RKO (cell line): ENCODE data around the gene SLAIN1.
A peak's percentile ranks its signal among the peaks of the same experiment; 100 is the strongest.

Experiments
- DNase-seq: peaks from one replicate; pipeline ENCODE4 v3.0.0-alpha.2; 2016; ENCODE audit warnings: low spot score

Gene SLAIN1

GRCh38 chr13:77751513-77752456 is 54.3 kb downstream of the SLAIN1 start:
- DNase-seq, result peak; percentile 50

DNA sequence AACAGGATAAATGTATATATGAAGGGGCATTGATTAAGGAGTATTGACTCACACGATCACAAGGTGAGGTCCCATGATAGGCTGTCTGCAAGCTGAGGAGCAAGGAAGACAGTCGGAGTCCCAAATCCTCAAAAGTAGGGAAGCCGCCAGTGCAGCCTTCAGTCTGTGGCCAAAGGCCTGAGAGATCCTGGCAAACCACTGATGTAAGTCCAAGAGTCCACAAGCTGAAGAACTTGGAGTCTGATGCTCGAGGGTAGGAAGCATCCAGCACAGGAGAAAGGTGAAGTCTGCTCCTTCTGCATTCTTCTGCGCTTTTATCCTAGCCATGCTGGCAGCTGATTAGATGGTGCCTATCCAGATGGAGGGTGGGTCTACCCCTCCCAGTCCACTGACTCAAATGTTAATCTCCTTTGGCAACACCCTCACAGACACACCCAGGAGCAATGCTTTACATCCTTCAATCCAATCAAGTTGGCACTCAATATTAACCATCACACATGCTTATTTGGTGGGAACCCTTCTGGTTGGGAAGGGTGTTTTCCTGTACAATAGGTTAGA is 55.1 kb downstream of the SLAIN1 start:
- DNase-seq, result no peak

GRCh38 chr13:77760893-77761292 is 63.4 kb downstream of the SLAIN1 start:
- no peak for DNase-seq

DNA sequence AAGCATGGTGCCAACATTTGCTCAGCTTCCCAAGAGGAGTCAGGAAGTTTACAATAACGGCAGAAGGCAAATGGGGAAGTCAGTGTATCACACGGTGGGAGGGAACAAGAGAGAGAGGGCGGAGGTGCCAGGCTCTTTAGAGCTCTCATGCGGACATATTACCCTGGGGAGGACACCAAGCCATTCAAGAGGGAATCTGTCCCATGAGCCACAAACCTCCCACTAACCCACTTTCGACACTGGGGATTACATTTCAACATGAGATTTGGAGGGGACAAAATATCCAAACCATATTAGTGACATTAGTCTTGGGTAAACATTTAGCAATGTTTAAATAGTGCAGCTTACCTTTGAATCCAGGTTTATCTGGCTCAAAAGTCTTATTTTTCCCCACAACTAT is 69.9 kb downstream of the SLAIN1 start:
- DNase-seq, result no peak

DNA sequence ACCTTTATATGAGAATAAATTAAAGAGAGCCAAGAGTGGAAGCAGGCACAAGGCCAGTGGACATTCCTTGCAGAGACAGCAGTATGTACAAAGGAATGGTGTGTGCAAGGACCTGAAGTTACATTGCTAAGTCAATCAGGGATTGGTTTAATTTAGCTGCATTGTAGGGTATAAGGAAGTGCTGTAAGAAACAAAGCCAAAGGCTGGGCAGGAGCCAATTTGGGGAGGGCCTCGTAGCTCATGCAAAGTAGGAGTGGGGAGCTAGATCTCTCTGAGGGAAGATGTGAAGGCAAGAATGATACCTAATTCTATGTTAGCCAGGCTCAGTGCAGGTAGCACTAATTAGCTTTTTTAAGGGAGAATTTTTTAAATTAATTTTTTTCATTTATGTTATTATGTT is 76.7 kb downstream of the SLAIN1 start:
- DNase-seq, result no peak

- DNase-seq, result no peak
These were observed 79.2 kb downstream of the SLAIN1 start for GRCh38 chr13:77776704-77777103.

DNA sequence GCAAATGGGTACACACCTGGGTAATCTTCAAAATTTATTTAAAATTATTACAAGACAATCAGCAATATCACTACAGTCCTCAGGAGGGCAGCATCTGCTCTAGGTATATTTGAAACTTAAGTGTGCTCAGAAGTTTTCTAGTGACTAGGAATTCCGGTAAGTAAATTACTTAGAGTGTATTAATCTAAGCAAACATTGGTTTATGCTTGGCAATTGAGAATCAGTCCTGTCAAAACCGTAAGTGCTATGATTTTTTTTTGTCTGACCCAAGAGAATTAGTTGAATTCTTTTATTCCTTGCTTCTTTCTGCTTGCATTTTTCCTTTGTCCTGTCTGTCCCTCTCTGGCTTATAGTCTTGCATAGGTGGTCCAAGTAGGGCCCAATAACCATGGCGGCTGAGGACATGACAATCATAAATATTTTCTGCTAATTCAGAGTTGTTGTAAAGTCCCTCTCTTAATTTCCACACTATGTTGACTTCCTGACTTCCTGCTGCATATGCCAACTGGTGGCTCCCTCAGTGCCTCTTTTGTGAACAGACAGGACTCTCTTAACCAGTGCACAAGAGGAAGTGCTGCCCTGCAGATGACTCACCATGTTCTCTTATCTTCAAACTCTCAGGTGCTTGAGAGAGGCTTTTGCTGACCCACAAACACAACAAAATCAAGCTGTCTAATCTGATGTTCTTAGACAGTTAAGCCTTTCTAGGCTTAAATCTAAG is 82.2 kb downstream of the SLAIN1 start:
- DNase-seq, result peak; percentile 73

DNA sequence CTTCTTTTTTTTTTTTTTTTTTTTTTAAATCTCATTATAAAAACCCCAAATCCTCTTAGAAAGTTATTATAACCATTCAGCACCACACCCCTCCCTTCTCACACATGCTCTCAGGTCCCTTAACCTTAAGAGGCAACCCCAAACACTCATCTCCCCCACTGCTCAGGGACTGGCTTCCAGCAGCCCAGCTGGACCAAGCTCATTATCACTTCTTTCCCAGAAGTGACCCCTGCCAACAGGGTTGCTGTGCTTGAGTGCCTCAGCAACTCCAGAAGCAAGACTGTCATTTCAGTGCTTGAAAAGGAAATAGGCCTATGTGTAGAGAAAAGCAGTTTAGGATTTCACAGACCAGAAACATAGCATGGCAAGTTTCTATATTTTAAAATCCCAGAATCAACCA is 84.3 kb downstream of the SLAIN1 start:
- no peak for DNase-seq

DNA sequence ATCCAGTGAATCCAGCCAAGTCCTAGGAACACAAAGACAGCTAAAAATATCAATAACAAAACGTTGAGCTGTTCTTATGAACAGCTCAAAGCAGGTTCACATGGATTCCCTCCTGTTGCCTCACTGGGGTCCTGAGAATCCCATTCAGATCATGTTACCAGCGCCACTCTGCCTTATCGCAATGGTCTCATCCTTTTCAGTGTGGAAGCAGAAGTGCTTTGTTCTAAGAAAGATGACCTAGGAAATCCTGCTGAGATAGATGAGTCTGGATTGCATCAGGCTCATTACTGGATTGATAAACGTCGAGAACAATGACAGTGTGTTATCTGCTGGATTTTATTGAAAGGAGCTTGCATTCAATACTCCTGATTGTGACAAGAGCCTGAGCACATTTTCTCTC is 87.0 kb downstream of the SLAIN1 start:
- DNase-seq, result no peak

- no peak for DNase-seq
These were observed 89.3 kb downstream of the SLAIN1 start for GRCh38 chr13:77786695-77787287.

GRCh38 chr13:77789376-77789775 is 91.9 kb downstream of the SLAIN1 start:
- no peak for DNase-seq

DNA sequence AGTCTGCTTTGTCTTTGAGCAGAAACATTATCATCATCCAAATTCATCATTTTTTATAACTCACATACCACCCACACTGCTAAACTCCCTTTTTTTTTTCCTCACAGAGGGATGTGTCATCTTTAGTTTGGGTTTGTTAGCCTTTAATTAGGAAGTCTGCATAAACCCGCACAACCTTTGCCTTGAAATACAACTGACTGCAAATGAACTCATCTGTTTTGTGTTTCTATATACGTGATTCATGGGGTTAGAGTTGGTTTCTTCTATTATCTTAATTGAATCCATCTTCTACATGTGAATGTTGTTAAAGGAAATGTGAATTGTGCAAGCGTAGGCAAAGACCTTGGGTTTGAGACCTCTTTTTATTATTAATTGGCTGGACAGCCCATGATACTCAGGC is 102.7 kb downstream of the SLAIN1 start:
- no peak for DNase-seq

DNA sequence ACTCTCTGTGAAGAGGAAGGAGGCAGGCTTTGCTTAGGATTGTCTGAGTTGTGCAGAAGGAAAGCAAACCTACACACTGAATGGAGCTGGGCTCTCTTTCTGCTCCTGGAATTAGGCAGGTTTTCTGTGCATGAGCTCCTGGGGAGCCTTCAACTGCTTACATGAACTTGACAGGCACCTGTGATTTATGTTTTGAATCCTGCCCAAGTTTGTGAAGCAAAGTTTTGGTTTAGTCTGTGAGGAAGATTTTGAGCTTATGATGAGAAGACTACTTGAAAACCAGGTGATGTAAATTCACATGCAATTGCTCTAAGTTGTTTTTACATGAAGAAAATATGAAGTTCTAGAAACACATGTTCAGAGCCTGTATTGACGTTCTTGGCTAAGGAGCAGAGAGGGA is 109.0 kb downstream of the SLAIN1 start:
- no peak for DNase-seq

GRCh38 chr13:77807431-77808135 is 110.1 kb downstream of the SLAIN1 start:
- DNase-seq, result no peak

DNA sequence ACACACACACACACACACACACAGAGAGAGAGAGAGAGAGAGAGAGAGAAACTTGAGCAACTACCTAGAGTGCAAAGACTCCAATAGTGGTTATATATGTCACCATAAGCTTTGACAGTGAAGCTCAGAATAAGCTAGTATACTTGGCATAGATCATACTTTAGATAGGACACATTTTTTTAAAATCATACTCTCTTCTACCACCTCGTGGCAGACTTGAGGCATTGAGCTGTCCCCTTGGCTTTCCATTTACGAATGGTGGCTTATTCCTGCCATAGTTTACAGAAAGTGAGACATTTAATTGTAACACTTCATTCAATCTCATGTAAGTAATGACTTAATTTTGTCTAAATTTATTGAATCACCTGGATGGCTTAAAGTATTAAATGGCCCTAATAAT is 112.9 kb downstream of the SLAIN1 start:
- peak; percentile 61 for DNase-seq

DNA sequence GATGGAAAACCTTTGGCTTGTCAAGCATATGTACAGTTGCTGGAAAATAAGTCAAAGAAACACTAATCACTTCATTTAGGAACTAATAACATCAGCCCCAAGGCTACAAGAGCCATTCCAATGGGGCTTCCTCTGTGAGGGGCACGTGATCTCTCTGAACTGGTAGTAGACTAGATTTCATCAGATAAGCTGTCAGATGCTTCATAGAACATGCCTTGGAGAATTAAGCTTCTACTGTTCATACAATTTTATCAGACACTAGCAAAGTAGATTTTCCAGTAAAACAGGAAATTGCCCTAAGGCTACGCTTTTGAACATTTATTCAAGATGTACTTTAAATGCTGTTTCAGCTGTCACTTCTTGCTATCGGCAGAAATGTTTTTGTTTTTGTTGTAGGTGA is 113.4 kb downstream of the SLAIN1 start:
- no peak for DNase-seq

DNA sequence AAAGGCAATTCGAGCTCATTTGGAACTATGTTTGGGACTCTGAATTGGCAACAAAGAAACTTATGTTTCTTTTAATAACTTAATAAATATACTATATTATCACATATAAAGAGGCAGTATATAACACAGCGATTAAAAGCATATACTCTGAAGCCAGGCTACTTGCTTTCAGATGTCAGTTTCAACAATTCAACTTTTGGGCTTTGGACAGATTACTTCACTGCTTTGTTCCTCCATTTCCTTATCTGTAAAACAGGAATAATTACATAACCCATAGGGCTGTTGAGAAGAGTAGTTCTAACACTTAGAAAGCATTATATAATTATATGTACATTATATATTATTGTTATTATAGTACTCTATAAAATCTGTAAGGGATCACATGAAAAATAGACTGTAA is 113.9 kb downstream of the SLAIN1 start:
- DNase-seq, result no peak

- no peak for DNase-seq
These were observed 114.5 kb downstream of the SLAIN1 start for GRCh38 chr13:77811981-77812380.
